22Rv1 (cell line): ENCODE measurements around the gene CD52.

Experiments used
- H3K27ac ChIP-seq: fragments of 450-650 bp; 2 replicates; pipeline ENCODE4 v1.5.1; 2017
- ZFX ChIP-seq: fragments of 450-650 bp; IDR thresholded peaks from 2 replicates; pipeline ENCODE4 v1.6.1; 2017; ENCODE audit warnings: antibody characterized with exemption, borderline replicate concordance
- TF ChIP-seq, protein P1 (sequence below): fragments of 450-650 bp; IDR thresholded peaks from 2 replicates; pipeline ENCODE4 v1.5.1; 2017; ENCODE audit warnings: mild to moderate bottlenecking

The CD52 gene, protein sequence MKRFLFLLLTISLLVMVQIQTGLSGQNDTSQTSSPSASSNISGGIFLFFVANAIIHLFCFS

DNA sequence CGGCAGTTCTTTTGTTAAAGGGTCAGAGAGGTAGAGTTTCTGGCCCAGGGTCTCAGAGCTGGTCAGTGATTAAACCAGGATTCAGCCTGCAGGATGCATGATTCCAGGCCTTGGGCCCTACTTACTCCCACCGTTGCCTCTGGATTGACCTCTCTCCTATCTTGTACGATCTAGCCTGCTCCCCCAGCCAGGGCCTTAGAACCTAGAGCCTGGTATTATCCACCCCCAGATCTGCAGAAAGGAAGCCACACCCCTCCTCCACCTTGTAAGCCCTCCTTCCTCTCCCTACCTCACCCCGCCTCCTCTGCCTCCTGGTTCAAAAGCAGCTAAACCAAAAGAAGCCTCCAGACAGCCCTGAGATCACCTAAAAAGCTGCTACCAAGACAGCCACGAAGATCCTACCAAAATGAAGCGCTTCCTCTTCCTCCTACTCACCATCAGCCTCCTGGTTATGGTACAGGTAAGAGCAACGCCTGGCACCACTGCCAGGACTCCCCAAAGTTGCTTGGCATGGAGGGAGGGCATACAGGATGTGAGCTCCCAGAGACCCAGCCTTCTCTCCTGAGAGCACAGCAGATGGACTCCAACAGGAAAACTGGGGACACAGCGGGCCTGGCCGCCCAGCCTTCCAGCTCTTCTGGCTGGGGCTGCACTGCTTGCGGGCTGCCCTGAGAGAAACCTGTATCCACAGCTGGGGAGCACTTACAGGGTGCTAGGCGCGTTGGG lies at the start of gene CD52:
Gene CD52 (plus strand): TSS at position 347 of the 726 bp plus-strand sequence. CDS start 60 bp downstream, at position 407.
- TF ChIP-seq ZFX: no peak
- TF ChIP-seq, protein P1, sequence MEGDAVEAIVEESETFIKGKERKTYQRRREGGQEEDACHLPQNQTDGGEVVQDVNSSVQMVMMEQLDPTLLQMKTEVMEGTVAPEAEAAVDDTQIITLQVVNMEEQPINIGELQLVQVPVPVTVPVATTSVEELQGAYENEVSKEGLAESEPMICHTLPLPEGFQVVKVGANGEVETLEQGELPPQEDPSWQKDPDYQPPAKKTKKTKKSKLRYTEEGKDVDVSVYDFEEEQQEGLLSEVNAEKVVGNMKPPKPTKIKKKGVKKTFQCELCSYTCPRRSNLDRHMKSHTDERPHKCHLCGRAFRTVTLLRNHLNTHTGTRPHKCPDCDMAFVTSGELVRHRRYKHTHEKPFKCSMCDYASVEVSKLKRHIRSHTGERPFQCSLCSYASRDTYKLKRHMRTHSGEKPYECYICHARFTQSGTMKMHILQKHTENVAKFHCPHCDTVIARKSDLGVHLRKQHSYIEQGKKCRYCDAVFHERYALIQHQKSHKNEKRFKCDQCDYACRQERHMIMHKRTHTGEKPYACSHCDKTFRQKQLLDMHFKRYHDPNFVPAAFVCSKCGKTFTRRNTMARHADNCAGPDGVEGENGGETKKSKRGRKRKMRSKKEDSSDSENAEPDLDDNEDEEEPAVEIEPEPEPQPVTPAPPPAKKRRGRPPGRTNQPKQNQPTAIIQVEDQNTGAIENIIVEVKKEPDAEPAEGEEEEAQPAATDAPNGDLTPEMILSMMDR: no peak
- no peak within 1 kb of the TSS for H3K27ac ChIP-seq

DNA sequence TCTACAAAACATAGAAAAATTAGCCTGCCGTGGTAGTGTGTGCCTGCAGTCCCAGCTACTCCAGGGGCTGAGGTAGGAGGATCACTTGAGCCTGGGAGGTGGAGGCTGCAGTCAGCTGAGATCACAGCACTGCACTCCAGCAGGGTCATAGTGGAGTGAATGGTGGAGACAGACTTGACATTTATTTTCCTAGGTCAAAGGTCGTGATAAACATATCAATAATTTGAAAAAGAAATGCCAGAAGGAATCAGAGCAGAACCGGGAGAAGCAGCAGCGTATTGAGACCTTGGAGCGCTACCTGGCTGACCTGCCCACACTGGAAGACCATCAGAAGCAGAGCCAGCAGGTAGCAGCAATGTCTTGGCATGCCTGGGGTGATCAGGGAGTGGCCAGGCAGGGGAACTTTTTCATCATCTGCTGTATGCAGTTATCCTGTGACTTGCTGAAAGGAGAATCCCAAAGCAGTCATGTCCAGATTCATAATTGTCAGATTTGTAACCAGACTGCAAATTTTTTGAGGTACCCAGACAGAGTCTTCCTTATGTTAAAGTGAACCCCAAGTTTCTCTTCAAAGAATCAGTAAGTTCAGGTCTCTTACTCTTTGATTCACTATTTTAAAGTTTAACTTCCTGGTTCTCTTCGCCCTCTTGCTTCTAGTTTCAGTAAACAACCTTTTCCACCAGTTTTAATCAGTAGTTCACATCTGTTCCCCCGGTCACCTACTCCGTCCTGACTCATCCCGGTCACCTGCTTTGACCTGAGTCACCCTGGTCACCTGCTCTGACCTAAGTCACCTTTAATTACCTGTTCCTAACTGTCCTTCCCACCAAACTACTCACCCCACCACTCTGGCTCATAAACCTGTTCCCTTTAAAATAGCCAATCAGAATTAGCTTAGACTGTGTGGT lies 49.2 kb upstream of the CD52 start:
- TF ChIP-seq, protein P1: no peak
- TF ChIP-seq ZFX: no peak
- no peak overlapping the region for H3K27ac ChIP-seq

DNA sequence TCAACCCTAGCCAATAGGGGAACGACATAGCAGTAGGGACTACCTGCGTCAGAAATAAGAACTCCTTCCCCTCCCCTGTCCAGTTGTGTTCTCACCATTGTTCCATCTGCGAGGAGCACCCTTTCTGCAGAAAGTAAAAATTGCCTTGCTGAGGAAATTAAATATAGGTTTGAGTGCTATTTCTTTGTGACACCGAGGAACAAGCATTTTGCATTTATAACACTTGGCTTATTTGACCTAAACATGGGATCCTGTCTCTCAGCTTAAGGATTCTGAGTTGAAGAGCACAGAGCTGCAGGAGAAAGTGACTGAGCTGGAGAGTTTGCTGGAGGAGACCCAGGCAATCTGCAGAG lies 48.6 kb upstream of the CD52 start:
- no peak for TF ChIP-seq ZFX
- TF ChIP-seq, protein P1: no peak
- no peak overlapping the region for H3K27ac ChIP-seq

DNA sequence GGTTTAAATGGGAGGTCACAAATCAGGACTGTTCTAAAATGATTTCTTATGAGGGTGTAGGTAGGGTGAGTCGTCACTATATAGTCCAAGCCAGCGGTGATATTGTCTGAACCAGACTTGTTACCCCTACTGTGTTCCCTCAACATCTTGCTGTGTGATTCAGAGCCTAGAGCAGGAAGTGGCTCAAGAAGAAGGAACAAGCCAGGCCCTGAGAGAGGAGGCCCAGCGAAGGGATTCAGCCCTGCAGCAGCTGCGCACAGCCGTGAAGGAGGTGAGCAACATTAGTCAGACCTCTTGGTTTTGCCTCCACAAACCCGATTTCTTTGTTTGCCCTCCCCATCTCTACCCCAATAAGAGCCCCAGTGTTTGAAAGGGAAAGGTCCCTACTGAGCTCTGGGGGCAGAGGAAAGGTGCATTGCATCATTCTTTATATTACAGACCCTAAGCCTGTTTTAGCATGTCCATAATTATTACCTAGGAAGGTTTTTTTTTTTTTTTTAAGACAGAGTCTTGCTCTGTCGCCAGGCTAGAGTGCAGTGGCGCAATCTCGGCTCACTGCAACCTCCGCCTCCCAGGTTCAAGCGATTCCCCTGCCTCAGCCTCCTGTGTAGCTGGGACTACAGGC lies 42.8 kb upstream of the CD52 start:
- TF ChIP-seq ZFX: no peak
- TF ChIP-seq, protein P1: no peak
- peak overlapping the region; percentile 91 for H3K27ac ChIP-seq

DNA sequence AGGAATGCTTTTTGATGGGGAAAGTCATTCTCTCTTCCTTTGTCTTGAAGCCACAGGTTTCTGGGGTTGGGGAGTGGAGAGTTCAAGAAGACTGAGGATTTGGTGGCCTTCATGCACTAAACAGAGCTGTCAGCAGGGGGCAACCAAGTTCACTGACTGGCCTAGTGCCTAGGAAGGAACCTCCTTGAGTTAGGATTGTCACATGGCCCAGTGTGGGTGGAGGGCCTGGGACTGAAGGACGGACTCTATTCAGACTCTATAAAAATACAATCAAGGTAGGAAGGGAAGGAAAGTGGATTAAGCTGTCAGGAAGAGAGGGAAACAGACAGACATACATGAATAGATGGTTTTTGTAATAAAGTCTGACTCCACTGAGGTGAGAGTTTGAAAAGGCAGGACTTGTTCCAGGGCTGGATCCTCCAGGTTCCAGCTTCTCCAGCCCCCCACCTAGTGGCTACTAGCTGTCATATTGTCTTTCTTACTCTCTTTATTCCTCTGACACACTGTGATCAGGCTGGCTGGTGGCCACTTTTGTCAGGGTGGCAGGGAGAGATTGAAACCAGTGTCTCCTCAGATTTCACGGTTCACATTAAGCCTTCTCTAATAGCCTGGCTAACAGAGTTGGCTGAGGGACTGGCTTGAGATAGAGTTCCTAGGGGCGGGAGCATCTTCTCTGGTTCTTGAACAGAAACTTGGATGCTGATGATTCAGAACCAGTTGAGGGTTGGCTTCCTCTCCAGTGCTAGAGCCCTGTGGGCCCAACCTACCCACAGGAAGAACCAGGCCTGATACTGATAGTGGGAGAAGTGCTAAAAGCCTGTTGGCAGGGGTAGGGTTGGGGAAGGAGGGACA lies 42.0 kb upstream of the CD52 start:
- H3K27ac ChIP-seq: peak overlapping the region; percentile 91
- TF ChIP-seq ZFX: no peak
- TF ChIP-seq, protein P1: peak; percentile 94

DNA sequence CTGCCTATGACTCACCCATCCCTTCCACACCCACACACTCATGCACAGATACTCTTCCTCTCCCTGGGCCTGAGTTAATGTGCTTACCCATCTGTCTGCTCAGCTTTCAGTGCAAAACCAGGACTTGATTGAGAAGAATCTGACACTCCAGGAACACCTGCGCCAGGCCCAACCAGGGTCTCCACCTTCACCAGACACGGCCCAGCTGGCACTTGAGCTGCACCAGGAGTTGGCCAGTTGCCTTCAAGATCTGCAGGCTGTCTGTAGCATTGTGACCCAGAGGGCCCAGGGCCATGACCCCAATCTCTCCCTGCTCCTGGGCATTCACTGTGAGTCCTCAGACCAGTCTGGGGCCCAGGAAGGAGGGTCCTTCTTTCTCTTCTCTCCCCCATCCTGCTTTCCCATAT lies 41.3 kb upstream of the CD52 start:
- TF ChIP-seq ZFX: no peak
- H3K27ac ChIP-seq: peak overlapping the region; percentile 91

DNA sequence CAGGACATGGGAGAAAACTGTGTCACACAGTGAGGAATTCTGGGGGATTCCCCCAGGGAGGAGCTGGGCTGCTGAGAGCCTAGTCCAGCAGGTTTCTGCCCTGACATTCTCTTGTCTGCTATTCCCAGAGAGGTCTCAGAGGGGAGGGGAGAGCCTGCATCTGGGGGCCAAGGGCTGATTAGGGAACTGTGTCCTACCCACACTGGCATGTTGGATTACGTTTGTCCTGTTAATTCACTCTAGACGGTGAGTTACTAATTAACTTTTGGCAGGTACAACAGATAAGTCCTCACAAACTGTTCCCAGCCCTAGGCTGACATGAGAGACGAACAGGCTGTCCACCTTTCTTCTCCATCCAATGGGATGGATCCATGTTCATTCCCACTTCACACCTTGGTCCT lies 40.5 kb upstream of the CD52 start:
- H3K27ac ChIP-seq: peak overlapping the region; percentile 91
- TF ChIP-seq, protein P1: no peak
- TF ChIP-seq ZFX: no peak
